ENCODE results near the gene RNPEPL1.

Gene RNPEPL1

DNA sequence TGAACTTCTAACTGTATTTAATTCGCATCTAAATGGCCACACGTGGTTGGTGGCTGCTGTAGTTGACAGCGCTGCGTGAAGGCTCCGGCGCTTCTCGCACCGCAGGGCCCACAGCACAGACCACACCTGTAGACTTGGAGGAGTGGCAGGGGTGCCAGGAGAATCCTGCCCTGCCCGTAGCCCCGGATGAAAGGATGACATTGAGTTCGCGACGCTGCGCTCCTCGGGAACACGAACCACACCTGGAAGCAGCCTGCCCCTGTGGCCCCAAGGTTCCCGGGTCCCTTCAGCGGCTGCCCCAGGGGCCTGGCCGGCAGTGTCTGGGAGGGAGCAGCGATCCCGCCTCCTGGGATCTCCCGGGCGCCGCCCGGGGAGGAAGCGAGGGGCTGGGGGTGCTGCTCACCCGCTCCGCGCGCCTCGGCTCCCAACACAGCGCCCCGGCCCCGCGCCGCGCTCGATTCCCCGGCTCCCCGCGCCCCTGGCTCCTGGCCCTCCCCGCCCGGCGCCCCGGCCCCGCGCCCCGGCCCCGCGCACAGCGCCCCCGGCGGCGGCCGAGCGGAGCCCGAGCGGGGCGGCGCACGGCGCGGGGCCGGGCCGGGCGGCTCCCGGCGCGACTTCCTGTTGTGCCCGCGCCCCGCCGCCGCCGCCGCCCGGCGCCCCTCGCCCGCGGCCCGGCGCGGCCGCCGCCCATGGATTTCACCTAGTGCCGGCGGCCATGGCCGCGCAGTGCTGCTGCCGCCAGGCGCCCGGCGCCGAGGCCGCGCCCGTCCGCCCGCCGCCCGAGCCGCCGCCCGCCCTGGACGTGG is at the start of gene RNPEPL1 (continued):
- TF ChIP-seq, protein P1, sequence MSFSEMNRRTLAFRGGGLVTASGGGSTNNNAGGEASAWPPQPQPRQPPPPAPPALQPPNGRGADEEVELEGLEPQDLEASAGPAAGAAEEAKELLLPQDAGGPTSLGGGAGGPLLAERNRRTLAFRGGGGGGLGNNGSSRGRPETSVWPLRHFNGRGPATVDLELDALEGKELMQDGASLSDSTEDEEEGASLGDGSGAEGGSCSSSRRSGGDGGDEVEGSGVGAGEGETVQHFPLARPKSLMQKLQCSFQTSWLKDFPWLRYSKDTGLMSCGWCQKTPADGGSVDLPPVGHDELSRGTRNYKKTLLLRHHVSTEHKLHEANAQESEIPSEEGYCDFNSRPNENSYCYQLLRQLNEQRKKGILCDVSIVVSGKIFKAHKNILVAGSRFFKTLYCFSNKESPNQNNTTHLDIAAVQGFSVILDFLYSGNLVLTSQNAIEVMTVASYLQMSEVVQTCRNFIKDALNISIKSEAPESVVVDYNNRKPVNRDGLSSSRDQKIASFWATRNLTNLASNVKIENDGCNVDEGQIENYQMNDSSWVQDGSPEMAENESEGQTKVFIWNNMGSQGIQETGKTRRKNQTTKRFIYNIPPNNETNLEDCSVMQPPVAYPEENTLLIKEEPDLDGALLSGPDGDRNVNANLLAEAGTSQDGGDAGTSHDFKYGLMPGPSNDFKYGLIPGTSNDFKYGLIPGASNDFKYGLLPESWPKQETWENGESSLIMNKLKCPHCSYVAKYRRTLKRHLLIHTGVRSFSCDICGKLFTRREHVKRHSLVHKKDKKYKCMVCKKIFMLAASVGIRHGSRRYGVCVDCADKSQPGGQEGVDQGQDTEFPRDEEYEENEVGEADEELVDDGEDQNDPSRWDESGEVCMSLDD (tag by site-specific recombination; IDR thresholded peaks at IDR 0.05): peak; percentile 48; the same call in 1 of the 2 replicates
- TF ChIP-seq ZNF239 (tag by site-specific recombination; IDR thresholded peaks at IDR 0.05) (no peak), SP2 (tag by site-specific recombination; IDR thresholded peaks at IDR 0.05) (peak; percentile 49), SCRT1 (tag by site-specific recombination; IDR thresholded peaks at IDR 0.05; ENCODE audit: borderline replicate concordance) (0 out of 2 replicates have a peak, but pooled peaks have one; percentile 18), ZFP3 (tag by site-specific recombination; IDR thresholded peaks at IDR 0.05; ENCODE audit: low read depth) (no peak), ZNF133 (tag by site-specific recombination; IDR thresholded peaks at IDR 0.05) (no peak), YY1 (tag by site-specific recombination; IDR thresholded peaks at IDR 0.05) (no peak)
- TF ChIP-seq, protein P2, sequence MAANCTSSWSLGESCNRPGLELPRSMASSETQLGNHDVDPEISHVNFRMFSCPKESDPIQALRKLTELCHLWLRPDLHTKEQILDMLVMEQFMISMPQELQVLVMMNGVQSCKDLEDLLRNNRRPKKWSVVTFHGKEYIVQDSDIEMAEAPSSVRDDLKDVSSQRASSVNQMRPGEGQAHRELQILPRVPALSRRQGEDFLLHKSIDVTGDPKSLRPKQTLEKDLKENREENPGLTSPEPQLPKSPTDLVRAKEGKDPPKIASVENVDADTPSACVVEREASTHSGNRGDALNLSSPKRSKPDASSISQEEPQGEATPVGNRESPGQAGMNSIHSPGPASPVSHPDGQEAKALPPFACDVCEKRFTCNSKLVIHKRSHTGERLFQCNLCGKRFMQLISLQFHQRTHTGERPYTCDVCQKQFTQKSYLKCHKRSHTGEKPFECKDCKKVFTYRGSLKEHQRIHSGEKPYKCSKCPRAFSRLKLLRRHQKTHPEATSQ (tag by site-specific recombination; IDR thresholded peaks at IDR 0.05): no peak

DNA sequence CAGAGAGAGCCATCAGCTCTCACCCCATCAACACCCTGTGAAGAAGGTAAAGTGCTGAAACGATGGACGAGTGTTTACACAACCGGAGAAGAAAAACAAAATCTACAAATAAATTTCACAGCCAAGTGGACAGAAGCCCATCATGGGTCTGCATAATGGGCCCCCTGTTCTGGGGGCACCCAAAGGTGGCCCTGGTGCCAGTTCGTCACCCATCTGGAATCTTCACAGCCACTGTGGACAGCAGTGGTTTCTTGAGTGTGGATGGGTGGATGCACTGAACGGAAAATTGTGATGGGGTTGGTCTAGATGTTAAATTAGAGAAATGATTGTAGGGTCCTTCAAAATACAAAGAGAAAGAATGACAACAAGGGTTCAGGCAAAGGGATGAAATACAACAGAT is 49.3 kb upstream of the RNPEPL1 start:
- Histone ChIP-seq H3K4me3 (ENCODE audit: low read depth, low read length) (no peak overlapping the region), H3K36me3 (ENCODE audit: control insufficient read depth in 2 of 2, insufficient read depth in 1 of 2, low read length in 2 of 2) (peaks cover 0 to 18% of the 10 kb centered on the region in 2 experiments; a peak in 1 of 3 replicates), H3K9me3 (ENCODE audit: control insufficient read depth, insufficient read depth, low read depth, low read length) (no peaks in the 10 kb centered on the region), H3K27ac (ENCODE audit: extremely low read depth, low read depth, low read length) (no peak overlapping the region), H3K4me1 (ENCODE audit: control insufficient read depth, insufficient read depth, low read length) (no peaks in the 10 kb centered on the region)
- ChIA-PET POLR2A (no interaction called here), CTCF (interaction anchor here (0.6 to 0.9 kb wide), 2 partner anchors 46 to 47 kb away, joined by 3 to 4 read pairs; no protein-coding TSS in a partner anchor)
- TF ChIP-seq ZNF529 (tag by site-specific recombination; IDR thresholded peaks at IDR 0.05; ENCODE audit: insufficient replicate concordance) (no peak), ZBTB1 (tag by site-specific recombination; IDR thresholded peaks at IDR 0.05) (no peak), ZNF571 (tag by site-specific recombination; IDR thresholded peaks at IDR 0.05) (no peak), ZNF214 (tag by site-specific recombination; IDR thresholded peaks at IDR 0.05; ENCODE audit: borderline replicate concordance) (no peak), ZNF302 (tag by site-specific recombination; IDR thresholded peaks at IDR 0.05; ENCODE audit: low read depth) (no peak)
- TF ChIP-seq, protein P3, sequence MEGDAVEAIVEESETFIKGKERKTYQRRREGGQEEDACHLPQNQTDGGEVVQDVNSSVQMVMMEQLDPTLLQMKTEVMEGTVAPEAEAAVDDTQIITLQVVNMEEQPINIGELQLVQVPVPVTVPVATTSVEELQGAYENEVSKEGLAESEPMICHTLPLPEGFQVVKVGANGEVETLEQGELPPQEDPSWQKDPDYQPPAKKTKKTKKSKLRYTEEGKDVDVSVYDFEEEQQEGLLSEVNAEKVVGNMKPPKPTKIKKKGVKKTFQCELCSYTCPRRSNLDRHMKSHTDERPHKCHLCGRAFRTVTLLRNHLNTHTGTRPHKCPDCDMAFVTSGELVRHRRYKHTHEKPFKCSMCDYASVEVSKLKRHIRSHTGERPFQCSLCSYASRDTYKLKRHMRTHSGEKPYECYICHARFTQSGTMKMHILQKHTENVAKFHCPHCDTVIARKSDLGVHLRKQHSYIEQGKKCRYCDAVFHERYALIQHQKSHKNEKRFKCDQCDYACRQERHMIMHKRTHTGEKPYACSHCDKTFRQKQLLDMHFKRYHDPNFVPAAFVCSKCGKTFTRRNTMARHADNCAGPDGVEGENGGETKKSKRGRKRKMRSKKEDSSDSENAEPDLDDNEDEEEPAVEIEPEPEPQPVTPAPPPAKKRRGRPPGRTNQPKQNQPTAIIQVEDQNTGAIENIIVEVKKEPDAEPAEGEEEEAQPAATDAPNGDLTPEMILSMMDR (tag by site-specific recombination; IDR thresholded peaks at IDR 0.05): no peak

DNA sequence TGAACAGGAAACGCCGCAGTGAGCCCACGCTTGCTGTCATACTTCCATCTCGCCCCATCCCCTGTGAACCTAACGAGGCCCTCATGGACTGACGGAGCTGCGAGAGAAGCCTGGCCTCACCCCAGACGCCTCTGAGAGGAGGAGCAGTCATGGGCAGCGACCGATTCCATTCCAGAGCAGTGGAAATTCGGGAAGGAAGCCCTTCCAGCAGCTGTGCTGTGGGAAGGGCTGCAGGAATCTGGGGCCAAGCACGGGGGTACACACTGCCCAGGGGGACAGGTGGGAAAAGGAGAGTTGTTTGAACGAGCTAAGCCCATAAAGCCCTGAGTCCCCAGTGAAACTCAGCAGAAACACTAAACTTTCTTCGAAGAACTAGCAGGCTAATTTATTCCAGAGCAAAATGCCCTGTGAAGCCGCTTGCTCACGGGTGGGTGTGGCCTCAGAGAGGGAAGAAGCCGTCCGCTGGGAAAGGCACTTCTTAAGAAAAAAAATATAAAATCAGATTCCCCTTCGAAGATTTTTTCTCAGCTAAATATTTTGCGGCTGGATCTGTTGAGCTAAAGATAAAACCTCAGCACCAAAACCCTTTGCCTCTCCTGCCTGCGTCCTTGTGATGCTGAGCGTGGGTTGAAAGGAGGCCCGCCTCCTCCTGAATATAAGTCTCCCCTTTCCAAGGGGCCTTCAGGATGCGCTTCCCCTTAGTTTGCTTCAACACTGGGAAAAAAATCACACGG is 48.7 kb upstream of the RNPEPL1 start:
- H3K9me3 ChIP-seq (ENCODE audit: control insufficient read depth, insufficient read depth, low read depth, low read length): no peaks in the 10 kb centered on the region
- CTCF ChIA-PET: no interaction called here
- no peaks in the 10 kb centered on the region for H3K4me1 ChIP-seq (ENCODE audit: control insufficient read depth, insufficient read depth, low read length)
- peaks cover 0 to 23% of the 10 kb centered on the region in 2 experiments; a peak in 1 of 3 replicates for H3K36me3 ChIP-seq (ENCODE audit: control insufficient read depth in 2 of 2, insufficient read depth in 1 of 2, low read length in 2 of 2)
- POLR2A ChIA-PET: no interaction called here
- no peak overlapping the region for H3K4me3 ChIP-seq (ENCODE audit: low read depth, low read length)
- no peak overlapping the region for H3K27ac ChIP-seq (ENCODE audit: extremely low read depth, low read depth, low read length)
- TF ChIP-seq FEZF1 (tag by site-specific recombination; IDR thresholded peaks at IDR 0.05) (no peak), ZNF19 (tag by site-specific recombination; IDR thresholded peaks at IDR 0.05; ENCODE audit: low read depth) (no peak), TRIM28 (IDR thresholded peaks at IDR 0.05; ENCODE audit: borderline replicate concordance, low read length) (no peak), ZNF155 (tag by site-specific recombination; IDR thresholded peaks at IDR 0.05) (no peak), ZNF549 (tag by site-specific recombination; IDR thresholded peaks at IDR 0.05) (no peak)
- TF ChIP-seq, protein P4, sequence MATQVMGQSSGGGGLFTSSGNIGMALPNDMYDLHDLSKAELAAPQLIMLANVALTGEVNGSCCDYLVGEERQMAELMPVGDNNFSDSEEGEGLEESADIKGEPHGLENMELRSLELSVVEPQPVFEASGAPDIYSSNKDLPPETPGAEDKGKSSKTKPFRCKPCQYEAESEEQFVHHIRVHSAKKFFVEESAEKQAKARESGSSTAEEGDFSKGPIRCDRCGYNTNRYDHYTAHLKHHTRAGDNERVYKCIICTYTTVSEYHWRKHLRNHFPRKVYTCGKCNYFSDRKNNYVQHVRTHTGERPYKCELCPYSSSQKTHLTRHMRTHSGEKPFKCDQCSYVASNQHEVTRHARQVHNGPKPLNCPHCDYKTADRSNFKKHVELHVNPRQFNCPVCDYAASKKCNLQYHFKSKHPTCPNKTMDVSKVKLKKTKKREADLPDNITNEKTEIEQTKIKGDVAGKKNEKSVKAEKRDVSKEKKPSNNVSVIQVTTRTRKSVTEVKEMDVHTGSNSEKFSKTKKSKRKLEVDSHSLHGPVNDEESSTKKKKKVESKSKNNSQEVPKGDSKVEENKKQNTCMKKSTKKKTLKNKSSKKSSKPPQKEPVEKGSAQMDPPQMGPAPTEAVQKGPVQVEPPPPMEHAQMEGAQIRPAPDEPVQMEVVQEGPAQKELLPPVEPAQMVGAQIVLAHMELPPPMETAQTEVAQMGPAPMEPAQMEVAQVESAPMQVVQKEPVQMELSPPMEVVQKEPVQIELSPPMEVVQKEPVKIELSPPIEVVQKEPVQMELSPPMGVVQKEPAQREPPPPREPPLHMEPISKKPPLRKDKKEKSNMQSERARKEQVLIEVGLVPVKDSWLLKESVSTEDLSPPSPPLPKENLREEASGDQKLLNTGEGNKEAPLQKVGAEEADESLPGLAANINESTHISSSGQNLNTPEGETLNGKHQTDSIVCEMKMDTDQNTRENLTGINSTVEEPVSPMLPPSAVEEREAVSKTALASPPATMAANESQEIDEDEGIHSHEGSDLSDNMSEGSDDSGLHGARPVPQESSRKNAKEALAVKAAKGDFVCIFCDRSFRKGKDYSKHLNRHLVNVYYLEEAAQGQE (tag by site-specific recombination; IDR thresholded peaks at IDR 0.05): no peak
- TF ChIP-seq, protein P5, sequence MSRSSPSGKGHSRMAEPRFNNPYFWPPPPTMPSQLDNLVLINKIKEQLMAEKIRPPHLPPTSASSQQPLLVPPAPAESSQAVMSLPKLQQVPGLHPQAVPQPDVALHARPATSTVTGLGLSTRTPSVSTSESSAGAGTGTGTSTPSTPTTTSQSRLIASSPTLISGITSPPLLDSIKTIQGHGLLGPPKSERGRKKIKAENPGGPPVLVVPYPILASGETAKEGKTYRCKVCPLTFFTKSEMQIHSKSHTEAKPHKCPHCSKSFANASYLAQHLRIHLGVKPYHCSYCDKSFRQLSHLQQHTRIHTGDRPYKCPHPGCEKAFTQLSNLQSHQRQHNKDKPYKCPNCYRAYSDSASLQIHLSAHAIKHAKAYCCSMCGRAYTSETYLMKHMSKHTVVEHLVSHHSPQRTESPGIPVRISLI (tag by site-specific recombination; IDR thresholded peaks at IDR 0.05): no peak
